KBM-7 (cell line): ENCODE data around the gene ZNF814.
"Not testable (repeated sequence)": the region's sequence is repeated elsewhere in the genome, so short reads cannot be mapped to it uniquely, and the experiment has no call there.

Experiments used
- DNase-seq: peaks from one replicate; pipeline ENCODE4 v3.0.0-alpha.2; 2015
- in situ Hi-C: fragments of 300-500 bp; cut with MboI; formaldehyde crosslinking; loops from 2 replicates; pipeline ENCODE4 v1.14.3; 2020; ENCODE audit warnings: low sequenced_read_pairs, low pct_unique_long_range_greater_than_20kb, mixed read lengths

Gene ZNF814

DNA sequence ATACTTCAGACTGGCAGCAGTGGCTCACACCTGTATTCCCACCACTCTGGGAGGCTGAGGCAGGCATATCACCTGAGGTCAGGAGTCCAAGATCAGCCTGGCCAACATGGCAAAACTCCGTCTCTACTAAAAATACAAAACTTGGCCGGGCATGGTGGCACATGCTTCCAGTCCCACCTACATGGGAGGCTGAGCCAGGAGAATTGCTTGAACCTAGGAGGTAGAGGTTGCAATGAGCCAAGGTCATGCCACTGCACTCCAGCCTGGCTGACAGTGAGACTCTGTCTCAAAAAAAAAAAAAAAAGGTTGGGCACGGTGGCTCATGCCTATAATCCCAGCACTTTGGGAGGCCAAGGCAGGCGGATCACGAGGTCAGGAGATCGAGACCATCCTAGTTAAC is 19.2 kb downstream of the ZNF814 start:
- in situ Hi-C loops, DNase-seq: not testable (repeated sequence)

- no peak for DNase-seq
- in situ Hi-C loops: no loop called here
Observed at GRCh38 chr19:57867868-57868492, 20.9 kb downstream of the ZNF814 start.

DNA sequence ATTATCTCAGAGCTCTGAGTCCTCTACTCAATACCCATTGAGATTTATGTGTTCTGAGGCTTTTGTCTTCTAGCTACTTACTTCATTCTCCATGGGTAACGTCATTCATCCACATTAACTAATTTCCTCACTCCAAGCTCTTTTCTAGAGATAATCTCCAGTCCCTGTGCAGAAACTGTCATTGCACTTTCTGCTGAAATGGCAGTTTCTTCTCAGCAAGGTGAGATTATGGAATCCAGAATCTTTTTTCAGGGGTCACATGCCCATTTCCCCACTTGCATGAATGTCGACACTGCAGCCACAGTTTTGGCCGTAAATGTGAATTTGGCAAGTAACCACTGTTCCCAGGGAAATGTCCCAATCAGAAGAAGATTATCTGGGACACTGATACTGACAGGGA is 26.5 kb downstream of the ZNF814 start:
- in situ Hi-C loops, DNase-seq: not testable (repeated sequence)

DNA sequence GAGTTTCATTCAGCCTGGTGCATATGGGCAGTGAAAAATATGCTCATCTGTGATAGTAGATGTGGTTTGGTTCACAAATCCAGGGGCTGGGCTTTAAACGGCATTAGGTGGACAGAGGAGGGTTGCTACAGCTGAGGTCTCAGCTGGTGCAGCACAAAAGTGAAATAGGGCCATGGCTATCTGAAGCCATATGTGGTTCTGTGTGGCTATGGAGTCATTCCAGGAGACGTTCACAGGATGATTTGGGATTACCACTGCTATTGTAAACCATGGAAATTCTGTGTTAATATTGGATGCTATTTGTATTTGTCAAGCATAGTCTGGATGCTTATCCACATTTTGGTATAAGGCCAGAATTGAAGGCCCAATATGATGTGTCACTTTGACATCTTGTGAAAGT is 34.7 kb downstream of the ZNF814 start:
- in situ Hi-C loops, DNase-seq: not testable (repeated sequence)

GRCh38 chr19:57851812-57852603 is 36.8 kb downstream of the ZNF814 start:
- in situ Hi-C loops, DNase-seq: not testable (repeated sequence)

- peak; percentile 15 for DNase-seq
- in situ Hi-C loops: no loop called here
Observed at GRCh38 chr19:57850553-57851017, 38.3 kb downstream of the ZNF814 start.

DNA sequence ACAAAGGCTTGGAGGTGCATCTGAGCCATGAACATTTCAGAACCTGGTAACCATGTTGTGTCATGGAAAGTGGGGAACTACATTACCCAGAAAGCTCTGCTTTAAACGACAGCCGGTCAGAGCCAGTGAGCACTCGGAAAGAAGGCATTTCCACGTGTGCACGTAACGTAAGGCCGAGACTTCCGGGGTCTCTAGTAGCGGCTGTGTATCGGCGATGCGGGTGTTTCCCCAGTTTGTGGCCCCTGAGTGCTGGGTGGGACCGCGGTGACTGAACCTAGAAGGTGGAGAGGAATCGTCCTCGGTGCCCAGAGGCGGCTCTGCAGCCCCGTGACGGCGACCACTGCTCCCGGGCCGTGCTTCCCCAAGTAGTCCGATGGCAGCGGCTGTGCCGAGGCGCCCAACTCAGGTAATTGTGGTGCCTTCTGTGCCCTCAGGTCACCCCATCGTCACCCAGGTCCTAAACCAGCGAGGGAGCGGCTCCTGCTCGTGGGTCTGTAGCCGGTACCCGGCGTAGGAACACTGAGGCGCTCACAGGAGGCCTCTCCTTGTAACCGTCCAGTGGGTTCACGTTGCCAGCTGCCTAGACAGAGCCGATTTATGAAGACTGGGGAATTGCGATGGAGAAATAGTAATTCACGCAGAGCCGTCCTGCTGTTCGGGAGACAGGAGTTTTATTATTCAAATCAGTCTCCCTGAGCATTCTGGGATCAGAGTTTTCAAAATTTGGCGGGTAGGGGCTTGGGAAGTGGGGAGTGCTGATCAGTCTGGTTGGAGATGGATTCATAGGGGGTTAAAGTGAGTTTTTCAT is 39.0 kb downstream of the ZNF814 start, which contains the start of gene ZNF587:
TSS of gene ZNF587 (plus strand) at position 194 of the 808 bp plus-strand sequence. CDS start at position 374, 180 bp downstream.
- in situ Hi-C loops: not testable (repeated sequence)
- peak; percentile 75 for DNase-seq

DNA sequence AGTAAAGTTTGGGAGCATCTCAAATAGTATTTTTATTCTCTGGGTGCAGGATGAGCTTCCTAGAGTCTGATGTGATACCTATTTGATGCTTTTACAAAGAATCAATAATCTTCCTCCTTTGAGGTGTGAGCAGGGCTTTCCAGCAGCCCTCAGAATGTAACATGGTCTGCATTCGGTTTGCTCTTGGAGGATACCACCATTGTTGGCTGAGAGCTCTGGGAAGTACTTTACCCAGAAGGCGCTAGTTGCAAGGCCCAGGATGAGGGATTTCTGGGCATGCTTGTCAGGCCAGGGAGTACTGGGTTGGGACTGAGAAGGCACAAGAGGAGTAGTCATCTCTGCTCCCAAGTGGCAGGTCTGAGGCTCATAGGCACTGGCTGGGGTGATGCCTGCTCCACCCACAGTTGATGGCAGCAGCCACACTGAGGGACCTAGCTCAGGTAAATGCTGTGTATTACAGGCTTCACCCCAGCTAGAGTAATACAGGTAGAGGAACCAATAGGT is 39.6 kb downstream of the ZNF814 start:
- DNase-seq, in situ Hi-C loops: not testable (repeated sequence)

- in situ Hi-C loops, DNase-seq: not testable (repeated sequence)
Observed at GRCh38 chr19:57847164-57847563, 41.7 kb downstream of the ZNF814 start.

DNA sequence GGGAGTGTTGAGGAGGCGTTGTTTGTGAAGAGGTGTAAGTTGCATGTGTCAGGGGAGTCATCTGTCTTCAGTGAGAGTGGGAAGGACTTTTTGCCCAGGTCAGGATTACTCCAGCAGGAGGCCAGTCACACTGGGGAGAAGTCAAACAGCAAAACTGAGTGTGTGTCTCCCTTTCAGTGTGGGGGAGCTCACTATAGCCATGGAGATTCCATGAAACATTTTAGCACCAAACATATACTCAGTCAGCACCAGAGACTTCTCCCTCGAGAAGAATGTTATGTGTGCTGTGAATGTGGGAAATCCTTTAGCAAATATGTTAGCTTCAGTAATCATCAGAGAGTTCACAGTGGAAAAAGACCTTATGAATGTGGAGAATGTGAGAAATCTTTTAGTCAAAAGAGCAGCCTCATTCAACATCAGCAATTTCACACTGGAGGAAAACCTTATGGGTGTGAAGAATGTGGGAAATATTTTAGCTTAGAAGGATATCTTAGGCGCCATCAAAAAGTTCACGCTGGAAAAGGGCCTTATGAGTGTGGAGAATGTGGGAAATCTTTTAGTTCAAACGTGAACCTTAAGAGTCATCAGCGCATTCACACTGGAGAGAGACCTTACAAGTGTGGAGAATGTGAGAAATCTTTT is 47.6 kb downstream of the ZNF814 start:
- no peak for DNase-seq
- in situ Hi-C loops: no loop called here

GRCh38 chr19:57838622-57839191 is 50.1 kb downstream of the ZNF814 start:
- DNase-seq, in situ Hi-C loops: not testable (repeated sequence)

DNA sequence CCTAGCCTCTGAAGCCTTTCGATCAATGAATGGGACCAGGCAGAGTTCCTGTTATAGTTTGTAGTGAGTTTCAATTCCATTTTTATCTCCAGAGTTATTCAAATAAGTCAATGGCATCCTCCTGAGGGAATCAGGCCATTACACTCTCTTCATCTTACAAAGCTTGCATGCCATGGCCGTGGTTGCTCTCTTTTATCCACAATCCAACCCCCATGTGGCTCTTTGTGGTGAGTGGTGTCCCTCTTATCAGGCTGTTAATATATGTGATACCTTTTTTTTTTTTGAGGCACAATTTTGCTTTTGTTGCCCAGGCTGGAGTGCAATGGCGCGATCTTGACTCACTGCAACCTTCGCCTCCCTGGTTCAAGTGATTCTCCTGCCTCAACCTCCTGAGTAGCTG is 51.8 kb downstream of the ZNF814 start:
- in situ Hi-C loops, DNase-seq: not testable (repeated sequence)

DNA sequence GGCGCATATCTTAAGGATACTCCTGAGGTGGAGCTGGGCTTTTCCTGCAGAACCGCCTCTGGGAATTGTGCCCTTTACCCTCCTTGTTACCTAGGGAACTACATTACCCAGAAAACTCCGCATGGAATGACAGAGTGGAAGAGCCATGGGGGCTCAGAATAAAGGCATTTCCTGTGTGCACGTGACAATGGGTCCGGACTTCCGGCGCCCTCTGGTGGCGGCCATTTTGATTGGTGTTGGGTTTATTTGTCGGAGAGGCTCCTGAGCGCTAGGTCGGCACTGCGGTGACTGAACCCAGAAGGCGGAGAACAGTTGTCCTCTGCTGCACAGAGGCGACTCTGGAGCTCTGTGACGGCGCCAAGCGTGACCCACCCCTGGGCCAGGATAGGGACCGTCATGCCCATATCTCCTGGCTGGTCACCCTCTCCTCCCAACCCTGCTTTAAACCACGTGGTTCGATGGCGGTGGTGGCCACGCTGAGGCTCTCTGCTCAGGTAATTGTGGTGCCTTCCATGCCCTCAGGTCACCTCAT is 58.7 kb downstream of the ZNF814 start, which contains the start of gene ZNF587B:
TSS of gene ZNF587B (plus strand) at position 229 of the 532 bp plus-strand sequence. CDS start at position 459, 230 bp downstream.
- DNase-seq: no peak
- in situ Hi-C loops: no loop called here

GRCh38 chr19:57829316-57829715 is 59.5 kb downstream of the ZNF814 start:
- DNase-seq: no peak
- in situ Hi-C loops: no loop called here

GRCh38 chr19:57825511-57825910 is 63.3 kb downstream of the ZNF814 start:
- in situ Hi-C loops: no loop called here
- no peak for DNase-seq

DNA sequence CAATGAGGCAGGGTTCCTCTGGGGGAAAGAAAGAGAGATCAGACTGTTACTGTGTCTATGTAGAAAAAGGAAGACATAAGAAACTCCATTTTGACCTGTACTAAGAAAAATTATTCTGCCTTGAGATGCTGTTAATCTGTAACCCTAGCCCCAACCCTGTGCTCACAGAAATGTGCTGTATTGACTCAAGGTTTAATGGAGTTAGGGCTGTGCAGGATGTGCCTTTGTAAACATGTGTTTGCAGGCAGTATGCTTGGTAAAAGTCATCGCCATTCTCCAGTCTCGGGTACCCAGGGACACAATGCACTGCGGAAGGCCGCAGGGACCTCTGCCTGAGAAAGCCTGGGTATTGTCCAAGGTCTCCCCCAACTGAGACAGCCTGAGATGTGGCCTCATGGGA is 65.2 kb downstream of the ZNF814 start:
- DNase-seq, in situ Hi-C loops: not testable (repeated sequence)

- in situ Hi-C loops, DNase-seq: not testable (repeated sequence)
Observed at GRCh38 chr19:57823155-57823554, 65.7 kb downstream of the ZNF814 start.

DNA sequence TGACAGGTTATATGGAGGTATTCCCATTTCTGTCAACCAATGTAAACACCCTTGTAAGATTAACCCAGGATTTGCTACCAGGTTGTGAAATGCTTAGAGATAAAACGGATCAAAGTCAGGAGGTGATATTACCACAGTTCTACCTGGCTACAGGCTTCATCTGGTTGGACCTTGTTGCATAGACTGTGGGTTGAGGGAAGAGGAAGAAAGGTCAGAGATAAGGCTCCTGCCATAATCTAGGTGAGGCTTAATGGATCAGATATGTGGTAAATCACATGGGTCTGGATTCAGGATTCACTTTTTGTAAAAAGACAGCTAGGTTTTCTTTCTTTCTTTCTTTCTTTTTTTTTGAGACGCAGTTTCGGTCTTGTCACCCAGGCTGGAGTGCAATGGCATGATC is 67.3 kb downstream of the ZNF814 start:
- in situ Hi-C loops, DNase-seq: not testable (repeated sequence)
